HG03175 (cell line): ENCODE results near the gene C2orf15.
"Not testable (repeated sequence)": the region's sequence is repeated elsewhere in the genome, so short reads cannot be mapped to it uniquely, and the experiment has no call there.

Source experiments
- ATAC-seq: cut with Tn5 transposase; IDR thresholded peaks from one replicate; pipeline ENCODE4 v1.9.1; 2021; ENCODE audit warnings: mild to moderate bottlenecking, moderate library complexity; ENCODE audit not compliant: unreplicated experiment

The C2orf15 gene

GRCh38 chr2:99159594-99159993 lies 18.1 kb downstream of the C2orf15 start:
- ATAC-seq = no peak

DNA sequence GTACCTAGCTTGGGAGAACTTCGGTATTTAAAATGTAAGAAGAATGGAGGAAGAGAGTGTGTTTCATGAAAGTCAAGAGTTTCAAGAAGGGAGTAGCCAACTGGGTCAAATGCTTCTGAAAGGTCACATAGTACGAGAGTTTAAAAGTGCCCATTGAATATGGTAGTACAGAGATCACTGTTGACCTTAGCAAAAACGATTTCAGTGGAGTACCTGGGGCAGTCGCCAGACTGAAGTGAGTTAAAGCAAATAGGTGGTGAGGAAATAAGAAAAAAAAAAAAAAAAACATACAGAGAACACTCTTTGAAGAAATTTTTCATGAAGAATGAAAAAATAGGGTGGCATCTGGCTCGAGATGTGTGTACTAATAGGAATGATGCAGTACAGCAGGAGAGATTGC lies 24.7 kb downstream of the C2orf15 start:
- no peak for ATAC-seq

DNA sequence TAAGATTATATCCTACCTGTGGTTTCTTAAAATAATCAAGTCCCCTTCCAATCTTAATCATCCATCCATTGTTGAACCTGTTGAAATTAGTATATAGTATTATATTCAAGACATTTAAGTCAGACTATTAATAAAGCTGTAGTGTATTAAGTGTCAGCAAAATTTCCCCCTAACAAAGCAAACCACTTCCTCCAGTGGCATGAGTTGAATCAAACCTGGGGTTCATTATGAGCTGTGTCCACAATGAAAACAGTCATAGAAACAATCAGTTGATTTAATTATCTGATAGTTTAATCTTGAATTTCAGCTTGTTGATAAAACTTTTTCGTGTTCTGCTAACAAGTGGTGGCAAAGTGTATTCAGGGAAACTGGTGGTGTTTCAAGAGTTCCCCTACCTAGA lies 28.0 kb downstream of the C2orf15 start:
- no peak for ATAC-seq

DNA sequence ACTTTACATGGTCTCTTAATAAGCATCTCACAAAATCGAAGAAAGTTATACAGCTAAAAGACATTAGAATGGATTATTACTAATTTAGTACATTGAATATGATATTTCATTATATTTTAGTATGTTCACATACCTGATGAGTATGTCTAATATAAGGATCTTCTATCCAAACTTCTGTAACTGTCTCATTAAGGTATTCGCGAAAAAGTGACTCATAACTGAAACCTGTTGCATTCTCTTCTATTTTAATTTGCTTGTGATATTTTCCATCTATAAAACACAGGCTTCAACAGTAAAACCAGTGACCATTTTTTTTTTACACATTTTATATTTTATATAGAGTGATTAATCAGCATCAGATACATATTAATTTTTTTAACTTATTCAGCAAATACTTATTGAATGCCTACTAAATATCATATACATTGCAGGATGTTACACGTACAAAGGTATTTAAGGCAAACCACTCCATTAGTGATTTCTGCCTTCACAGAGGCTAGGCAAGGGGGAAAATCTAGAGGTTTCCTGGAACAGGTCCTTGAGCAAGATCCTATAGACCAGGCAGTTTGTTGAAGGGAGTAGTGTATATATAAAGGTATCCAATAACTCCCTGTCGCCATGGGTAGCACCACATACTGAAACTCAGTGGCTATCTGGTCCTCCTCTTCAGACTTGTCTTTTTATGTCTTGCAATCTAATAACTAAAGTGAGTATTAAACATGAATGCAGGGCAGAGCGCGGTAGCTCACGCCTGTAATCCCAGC lies 30.1 kb downstream of the C2orf15 start:
- ATAC-seq = no peak

- peak; percentile 93 for ATAC-seq
These were observed 39.5 kb downstream of the C2orf15 start, which contains the start of the genes MITD1 and MRPL30 for GRCh38 chr2:99180755-99181623. Gene MITD1, minus strand, starts transcription at chr2:99181058. Its CDS starts 77 bp downstream, at chr2:99180981. Gene MRPL30, plus strand, starts transcription at chr2:99181184. Its CDS starts 5,020 bp downstream, at chr2:99186204.

DNA sequence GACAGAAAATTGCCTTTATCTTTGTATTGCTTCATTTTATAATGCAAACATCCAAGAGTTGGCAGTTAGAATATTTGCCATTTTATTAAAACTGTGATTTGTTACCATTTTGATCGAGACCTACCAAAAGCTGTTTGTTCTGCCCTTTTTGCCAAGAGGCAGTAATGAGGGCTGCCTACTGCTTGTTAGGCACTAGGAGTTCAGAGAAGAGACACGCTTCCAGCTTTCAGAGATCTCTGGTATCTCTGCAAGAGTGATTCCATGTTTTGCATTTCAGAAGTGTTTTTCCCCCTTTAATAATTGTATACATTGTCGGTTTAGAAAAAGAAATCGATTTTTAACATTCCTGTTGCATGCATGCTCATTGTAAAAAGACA lies 40.1 kb downstream of the C2orf15 start:
- no peak for ATAC-seq

DNA sequence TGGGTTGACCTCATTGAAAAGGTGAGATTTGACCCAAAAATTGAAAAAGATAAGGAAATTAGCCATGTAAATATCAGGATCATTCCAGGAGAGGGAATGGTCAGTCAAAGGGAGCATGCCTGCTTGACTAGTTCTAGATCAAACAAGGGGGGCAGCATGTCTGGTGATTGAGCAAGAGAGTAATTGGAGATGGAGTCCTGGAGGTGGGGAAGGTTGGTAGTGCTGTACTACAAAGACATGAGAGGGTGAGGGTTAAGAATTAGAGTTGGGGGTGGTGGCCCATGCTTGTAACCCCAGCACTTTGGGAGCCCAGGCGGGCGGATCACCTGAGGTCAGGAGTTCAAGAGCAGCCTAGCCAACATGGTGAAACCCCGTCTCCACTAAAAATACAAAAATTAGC lies 41.5 kb downstream of the C2orf15 start:
- no peak for ATAC-seq

- no peak for ATAC-seq
These were observed 43.3 kb downstream of the C2orf15 start for GRCh38 chr2:99184811-99185210.

GRCh38 chr2:99187011-99187410 lies 45.5 kb downstream of the C2orf15 start:
- ATAC-seq = no peak

- ATAC-seq = no peak
These were observed 46.9 kb downstream of the C2orf15 start for GRCh38 chr2:99188357-99188756.

DNA sequence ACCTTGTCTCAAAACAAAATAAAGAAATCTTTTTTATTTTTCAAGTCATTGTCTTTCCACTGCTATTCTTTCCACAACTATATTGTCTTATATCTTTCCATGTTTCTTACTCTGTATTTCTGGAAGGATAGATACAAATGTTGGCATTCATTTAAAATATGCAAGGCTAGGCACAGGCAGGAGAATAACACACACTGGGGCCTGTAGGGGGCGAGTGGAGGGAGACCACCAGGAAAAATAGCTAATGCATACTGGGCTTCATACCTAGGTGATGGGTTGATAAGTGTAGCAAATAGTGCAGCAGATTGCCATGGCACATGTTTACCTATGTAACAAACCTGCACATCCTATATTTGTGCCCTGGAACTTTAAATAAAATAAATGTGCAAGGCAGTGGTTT lies 49.0 kb downstream of the C2orf15 start:
- no peak for ATAC-seq

DNA sequence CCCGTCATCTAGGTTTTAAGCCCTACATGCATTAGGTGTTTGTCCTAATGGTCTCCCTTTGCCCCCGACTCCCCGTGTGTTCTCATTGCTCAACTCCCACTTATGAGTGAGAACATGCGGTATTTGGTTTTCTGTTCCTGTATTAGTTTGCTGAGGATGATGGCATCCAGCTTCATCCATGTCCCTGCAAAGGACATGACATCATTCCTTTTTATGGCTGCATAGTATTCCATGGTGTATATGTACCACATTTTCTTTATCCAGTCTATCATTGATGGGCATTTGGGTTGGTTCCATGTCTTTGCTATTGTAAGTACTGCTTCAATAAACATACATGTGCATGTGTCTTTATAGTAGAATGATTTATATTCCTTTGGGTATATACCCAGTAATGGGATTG lies 50.9 kb downstream of the C2orf15 start:
- ATAC-seq = not testable (repeated sequence)

DNA sequence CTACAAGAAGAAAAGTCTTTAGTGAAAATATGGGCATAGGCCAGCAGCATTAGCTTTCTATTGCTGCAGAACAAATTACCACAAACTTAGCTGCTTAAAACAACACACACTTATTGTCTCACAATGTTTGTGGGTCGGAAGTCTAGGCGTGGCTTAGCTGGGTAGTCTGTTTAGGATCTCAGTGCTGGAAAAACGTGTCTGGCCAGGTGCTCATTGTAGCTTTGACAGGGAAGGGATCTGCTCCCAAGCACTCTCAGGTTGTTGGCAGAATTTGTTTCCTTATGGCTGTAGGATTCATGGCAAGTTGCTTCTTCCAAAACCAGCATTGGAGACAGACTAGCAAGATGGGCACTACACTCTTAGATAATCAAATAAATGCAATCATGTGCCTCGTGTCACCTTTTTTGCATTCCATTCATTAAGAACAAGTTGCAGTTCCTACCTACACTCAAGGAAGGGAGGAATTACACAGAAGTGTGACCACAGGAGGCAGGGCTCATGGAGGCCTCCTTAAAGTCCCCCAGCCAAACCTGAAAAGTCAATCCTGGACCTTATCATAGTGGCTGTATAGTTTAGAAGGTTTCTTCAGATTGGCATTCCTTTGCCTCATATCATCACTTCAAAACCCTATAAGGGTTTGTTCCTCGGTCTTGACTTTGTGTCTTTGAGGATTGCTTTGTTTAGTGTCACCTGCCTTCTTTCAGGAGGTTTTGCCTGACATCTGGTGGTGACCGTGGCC lies 56.8 kb downstream of the C2orf15 start:
- ATAC-seq = no peak

DNA sequence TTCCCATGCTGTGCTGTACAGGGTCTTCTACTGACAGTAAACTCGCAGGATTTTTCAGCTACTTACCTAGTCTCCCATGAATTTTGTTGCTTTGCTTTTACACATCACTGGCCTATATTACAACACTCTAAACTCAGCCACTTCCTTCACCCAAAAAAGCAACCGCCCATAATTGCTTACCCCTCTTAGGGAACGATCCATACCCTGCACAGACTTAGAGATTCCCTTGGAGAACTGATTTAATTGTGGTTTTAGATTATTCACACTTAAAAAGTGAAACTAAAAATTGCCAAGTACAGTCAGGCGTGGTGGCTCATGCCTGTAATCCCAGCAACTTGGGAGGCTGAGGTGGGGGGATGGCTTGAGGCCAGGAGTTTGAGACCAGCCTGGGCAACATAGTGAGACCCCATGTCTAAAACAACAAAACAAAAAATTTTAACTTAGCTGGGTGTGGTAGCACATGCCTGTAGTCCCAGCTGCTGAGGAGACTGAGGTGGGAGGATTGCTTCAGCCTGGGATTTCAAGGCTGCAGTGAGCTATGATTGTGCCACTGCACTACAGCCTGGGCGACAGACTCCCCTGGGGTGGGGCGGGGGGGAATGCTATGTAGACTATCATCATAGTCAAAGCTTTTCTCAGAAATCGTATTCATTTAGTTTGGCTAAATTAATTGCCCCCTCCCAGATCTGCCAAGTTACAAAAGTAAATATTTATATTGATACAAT lies 58.7 kb downstream of the C2orf15 start:
- no peak for ATAC-seq
